Right hindlimb (tissue), 1 donor: ENCODE results near the gene MEX3A.
"Not testable (repeated sequence)": the region's sequence is repeated elsewhere in the genome, so short reads cannot be mapped to it uniquely, and the experiment has no call there.

Source experiments
- DNase-seq: peaks from one replicate; pipeline ENCODE4 v3.0.0-alpha.2; 2018

MEX3A gene

DNA sequence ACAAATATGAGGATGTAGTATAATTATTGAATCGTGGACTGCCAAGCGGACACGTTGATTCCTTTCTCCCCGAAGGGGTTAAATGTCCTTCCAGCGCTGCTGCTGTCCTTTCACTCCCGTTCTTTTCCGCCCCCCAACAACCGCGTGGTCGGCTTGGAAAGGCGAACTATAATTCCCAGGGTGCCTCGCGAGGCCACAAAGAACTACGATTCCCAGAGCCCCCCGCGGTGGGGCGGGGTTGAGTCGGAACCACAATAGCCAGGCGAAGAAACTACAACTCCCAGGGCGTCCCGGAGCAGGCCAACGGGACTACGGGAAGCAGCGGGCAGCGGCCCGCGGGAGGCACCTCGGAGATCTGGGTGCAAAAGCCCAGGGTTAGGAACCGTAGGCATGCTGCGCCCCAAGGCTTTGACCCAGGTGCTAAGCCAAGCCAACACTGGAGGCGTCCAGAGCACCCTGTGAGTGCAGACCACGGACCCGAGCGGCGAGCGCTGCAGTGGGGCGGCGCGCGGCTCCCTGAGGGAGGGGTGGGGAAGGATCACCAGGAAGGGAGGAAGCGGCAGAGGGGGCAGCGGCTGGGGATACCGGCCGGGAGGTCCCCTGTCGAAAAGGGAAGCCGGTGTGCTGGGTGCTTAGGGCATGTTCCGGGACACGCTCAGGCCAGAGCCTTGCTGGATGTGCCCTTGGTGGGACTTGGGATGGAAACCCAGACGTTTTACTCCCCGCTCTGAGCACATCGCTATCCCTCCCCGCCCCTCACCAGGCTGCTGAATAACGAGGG is 27.6 kb downstream of the MEX3A start, which contains the start of gene LAMTOR2:
TSS of gene LAMTOR2 (plus strand) at position 283 of the 781 bp plus-strand sequence. CDS start at position 391, 108 bp downstream.
- DNase-seq: peak; percentile 100

DNA sequence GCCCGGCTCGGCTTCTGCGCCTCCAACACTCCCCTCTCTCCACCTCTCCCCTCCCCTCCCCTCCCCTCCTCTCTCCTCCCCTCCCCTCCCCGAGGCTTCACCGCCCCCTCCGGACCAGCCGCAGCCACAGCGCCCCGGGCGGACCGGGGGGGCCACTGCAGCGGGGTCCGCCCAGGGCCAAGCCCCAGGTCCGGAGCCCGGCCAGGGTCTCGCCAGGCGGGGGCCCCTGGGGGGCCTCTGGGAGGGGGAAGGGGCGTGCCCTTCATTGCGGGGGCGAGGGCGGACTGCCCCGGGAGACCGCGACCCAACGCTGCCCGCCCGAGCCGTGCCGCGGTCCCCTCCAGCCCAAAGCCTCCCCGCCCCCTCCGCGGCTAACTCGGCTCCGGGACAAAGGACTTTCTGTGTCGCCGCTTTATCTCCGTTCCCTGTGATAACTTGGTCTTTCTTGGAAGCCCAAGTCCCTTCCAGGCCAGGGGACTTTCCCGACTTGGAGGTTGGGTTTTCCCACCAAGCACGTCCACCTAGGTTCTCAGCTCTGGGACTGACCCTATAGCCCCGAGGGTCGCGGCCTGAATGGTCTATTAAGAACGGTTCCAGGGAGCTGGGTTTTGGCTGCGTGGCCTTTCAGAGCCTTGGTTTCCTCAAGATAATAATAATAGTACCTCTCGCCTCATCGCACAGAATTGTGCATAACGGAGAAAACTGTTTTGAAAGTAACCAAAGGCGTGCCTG is 28.3 kb downstream of the MEX3A start, which contains the start of gene UBQLN4:
TSS of gene UBQLN4 (minus strand) at position 31 of the 732 bp plus-strand sequence. CDS start 97 bp downstream, outside the sequence.
- DNase-seq: peak; percentile 95

DNA sequence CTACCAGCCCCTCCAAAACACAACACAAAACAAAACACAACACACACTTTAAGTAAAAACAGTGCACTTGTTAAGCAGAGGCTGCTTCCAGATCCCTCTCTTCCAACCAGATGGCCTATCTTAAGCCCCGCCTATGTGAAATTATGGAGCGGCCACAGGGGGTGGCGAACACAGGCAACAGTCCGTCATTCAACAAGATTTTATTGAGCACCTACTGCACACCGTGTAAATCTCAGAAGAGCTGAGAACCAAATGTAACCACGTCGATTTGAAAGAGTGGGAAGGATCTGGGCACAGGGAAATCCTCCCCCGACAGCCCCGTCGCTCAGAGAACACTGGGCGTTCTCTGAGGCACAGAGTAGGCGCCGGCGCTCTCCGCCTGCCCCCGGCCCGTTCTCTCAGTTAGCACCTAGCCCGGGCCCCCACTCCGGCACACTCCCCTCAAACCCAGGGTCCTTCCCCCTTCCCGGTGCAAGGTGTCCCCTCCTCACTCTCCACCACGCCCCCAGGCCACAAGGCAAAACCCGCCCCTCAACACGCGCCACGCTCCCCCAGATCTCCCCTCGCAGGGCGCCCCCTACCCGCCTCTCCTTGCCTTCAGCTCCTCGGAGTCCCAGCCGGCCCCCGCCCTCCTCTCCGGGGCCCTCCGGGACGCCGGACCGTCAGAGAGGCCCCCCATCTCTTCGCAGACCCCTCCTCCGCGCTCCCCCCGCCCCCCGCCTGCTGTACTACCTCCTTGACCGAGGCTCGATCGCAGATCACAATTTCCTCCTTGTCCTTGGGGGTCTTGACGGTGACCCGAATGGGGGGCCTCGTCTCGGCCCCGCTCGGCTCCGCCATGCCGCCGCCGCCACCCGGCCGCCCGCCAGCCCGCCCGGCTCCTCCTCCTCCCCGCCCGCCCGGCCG is 29.1 kb downstream of the MEX3A start:
- DNase-seq: peak; percentile 85

DNA sequence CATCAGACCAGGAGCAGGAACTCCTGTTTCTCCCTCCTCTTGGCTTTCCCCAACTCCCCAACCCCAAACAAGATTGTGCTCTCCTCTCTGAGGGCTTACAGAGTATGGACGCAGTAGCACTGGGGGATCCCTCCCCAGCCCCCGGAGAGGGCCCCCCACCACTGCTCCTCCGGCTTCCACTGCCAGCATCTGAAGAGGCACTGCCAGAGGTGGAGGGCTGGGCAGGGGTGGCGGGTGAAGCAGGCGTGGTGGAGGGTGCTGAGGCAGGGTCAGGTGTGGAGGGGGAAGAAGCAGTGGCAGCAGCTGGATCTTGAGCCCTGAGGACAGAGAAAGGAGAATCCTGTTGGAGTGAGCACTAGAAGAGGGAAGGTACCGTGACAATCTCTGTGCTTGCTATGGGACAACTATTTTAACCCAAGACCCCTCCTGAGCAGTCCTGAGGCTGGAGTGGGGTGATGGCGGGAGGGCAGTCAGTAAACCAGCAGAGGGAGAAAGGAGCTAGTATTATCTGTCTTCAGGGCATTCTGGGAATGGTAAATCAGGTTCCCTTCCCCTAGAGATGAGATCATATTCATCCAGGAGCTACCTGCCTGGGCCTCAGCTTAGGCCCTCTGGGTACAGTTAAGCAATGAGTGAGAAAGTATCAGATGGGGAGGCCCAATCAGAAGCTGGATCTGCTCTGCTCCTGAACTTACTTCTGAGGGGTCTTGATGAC is 31.1 kb downstream of the MEX3A start:
- no peak for DNase-seq

DNA sequence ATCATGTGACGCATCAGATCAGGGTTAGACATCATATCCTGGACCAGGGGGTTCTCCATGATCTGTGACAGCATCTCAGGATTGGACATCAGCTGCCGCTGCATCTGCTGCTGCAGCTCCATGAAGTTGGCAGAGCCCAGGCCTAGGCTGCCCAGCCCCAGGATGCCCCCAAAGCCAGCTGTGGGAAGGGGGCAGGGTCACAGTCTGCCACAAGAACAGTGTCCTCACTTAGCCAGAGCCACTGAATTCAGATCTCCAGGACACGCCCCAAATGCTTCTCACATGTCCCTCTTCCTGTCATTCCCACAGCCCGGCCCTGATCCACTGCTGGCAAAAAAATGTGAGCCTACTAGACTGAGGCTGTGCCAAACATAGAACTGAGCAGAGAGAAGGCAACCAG is 31.9 kb downstream of the MEX3A start:
- DNase-seq: peak; percentile 61

DNA sequence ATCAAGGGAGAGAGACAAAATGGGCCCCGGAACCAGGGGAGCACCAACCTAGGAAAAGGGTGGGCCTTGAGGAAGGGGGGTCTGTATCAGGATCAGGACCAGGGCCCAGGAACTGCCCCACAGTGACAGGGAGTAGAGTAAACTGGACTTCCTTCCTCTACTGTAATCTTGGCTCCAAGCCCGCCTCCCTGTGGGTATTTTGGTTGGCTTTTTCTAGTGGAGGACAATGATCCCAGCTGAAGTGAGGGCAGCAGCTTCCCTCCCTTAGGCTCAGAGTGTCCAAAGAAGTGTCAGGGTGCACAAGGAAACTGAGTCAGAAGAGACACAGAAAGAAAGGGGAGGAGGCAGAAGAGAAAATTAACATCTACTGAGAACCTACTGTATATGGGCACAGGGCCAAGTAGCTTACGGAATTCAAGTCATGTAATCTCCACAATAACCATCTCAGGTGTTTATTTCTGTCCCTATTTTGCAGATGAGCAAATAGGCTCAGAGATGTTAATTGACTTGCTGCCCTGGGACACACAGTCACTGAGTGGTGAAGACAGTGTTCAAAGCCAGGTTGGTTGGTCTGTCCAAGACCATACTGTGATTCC is 33.5 kb downstream of the MEX3A start:
- DNase-seq: no peak

DNA sequence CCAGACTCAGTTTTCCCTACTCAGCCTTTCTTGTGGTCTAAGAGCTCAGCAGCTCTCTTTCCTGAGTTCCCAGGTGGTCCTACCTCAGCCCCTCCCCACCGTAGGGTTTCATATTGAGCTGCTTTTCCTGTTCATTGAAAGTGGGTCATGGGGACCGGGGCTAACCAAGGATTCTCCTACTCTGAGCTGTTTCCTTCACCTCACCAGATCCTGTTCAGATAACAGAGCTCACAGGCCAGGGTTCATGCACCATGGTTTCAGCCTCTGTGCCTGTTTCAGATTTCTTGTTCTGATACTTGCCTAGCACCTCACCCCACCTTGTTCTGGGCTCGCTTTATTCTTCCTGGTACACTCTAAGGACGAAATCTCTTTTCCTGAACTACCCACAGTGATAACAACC is 37.2 kb downstream of the MEX3A start:
- DNase-seq: no peak

DNA sequence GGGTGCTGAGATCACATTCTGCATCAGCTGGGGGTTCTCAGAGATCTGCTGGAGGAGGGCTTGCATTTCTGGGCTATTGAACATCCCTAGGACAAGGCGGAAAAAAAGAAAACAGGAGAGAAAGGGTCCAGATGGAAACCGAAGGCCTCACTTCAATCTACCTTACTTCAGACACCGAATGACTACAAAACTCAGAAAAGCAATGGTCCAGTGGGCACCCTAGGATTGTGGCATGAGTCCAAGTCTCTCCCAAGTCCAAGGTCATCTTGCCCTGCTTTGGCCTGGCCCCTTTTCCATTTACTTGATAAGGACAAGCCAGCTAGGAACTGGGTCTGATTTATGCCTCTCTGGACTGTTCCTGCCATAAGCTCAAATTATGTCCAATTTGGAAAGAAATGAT is 39.4 kb downstream of the MEX3A start:
- no peak for DNase-seq

DNA sequence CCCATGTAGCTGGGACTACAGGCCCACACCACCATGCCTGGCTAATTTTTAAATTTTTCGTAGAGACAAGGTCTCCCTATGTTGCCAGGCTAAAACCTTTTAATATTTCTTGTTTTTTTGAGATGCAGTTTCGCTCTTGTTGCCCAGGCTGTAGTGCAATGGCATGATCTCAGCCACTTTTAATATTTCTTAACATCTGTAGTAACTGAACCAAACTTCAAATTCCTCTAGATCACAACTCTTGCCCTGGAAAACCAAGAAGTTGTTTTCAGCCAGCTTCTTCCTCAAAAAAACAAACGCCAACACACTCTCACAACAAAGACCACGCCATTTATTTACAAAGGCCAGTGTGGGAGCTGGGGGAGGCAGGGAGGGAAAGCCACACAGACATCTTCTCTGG is 47.3 kb downstream of the MEX3A start:
- not testable (repeated sequence) for DNase-seq

DNA sequence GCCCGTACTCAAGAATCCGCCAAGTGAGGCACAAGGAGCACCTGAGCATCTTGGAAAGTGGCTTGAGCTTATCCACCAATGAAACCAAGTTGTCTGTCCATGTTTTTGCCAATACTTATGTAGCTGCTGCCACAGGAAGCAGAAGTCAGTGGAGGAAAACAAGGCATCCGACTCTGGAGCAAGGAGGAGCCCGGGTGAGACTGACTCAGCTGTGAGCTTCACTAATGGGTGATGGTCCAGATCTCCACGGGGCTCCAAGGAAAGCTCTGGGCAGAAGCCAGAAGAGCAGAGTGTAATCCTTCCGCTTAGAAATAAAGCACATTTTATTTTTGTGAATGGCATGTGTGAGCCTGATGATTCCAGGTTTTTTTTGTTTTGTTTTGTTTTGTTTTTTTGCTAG is 49.3 kb downstream of the MEX3A start:
- DNase-seq: no peak

DNA sequence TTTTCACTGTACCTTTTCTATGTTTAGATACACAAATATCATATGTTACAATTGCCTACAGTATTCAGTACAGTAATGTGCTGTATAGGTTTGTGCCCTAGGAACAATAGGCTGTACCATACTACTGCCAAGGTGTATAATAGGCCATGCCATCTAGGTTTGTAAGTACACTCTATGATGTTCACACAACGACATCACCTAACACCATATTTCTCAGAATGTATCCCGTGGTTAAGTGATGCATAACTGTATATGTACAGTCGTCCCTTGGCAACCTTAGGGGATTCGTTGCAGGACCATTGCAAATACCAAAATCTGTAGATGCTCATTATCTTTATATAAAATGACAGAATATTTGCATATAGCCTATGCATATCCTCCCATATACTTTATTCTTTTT is 55.7 kb downstream of the MEX3A start:
- DNase-seq: no peak

DNA sequence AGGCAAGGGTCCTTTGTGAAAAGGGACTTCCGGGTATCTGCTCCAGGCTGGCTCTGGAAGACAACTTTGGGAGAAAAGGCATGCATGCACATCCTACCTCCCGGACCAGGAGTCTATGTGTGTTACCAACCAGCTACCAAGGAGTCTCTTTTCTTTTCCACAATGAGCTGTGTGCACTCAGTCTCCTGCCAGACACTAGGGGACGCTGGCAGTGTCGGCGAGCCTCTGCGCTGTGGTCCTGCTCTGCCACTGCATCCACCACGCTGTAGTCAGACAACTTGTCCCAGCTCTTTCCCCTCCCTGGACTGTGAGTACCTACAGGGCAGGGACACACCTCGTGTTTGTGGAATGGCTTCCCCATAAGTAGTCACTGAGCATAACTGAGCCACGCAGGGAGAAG is 56.4 kb downstream of the MEX3A start:
- peak; percentile 35 for DNase-seq

DNA sequence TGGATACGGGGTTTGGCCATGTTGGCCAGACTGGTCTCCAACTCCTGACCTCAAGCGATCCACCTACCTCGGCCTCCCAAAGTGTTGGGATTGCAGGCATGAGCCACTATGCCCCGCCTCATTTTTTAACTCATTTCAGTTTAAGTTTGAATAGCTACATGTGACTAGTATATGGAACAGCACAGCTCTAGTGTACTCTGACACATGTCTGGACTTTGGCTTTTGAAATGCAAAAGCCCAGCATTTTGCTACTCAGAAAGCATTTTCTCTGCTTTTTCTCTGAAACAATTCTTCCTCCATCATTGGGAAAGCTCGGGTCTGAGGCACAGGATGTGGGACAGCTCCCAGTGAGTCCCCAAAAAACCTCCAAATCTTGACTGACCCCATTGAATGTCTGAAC is 57.5 kb downstream of the MEX3A start:
- no peak for DNase-seq
